ENCODE data around the gene TMEM238L. TPM values are rescaled to one million over a fixed set of nuclear protein-coding genes. Genes with fewer than 3 reads are reported as not detected.
A peak's percentile ranks its signal among the peaks of the same experiment; 100 is the strongest.

The TMEM238L gene
- total RNA-seq, 1 donor, result not detected

GRCh38 chr17:10754109-10754508 is 49.8 kb downstream of the TMEM238L start:
- TF ChIP-seq, protein P1, sequence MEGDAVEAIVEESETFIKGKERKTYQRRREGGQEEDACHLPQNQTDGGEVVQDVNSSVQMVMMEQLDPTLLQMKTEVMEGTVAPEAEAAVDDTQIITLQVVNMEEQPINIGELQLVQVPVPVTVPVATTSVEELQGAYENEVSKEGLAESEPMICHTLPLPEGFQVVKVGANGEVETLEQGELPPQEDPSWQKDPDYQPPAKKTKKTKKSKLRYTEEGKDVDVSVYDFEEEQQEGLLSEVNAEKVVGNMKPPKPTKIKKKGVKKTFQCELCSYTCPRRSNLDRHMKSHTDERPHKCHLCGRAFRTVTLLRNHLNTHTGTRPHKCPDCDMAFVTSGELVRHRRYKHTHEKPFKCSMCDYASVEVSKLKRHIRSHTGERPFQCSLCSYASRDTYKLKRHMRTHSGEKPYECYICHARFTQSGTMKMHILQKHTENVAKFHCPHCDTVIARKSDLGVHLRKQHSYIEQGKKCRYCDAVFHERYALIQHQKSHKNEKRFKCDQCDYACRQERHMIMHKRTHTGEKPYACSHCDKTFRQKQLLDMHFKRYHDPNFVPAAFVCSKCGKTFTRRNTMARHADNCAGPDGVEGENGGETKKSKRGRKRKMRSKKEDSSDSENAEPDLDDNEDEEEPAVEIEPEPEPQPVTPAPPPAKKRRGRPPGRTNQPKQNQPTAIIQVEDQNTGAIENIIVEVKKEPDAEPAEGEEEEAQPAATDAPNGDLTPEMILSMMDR (IDR thresholded peaks at IDR 0.05; ENCODE audit: insufficient read depth, low read length), result peak; percentile 16
- H3K4me3 ChIP-seq (ENCODE audit: low read depth, low read length), result no peak overlapping the region
- peak; percentile 15 for DNase-seq (ENCODE audit: low read depth)

DNA sequence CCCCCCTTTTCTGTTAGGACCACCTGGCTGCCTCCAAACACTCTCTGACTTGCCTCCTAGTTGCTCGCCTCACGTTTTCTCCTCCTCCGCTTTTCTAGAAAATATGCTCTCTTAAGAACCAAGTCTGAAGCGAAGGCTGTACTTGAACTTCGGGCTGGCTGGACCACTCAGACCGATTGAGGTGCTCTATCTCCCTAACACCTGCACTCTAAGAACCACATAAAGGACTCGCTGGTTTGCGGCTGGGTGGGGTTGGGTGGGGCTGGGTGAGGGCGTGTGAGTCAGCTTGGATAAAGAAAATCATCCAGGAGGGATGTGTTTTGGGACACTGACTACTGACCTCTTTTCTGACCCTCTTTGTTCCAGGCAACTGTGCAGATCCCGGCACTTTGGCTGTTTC is 51.2 kb downstream of the TMEM238L start:
- DNase-seq (ENCODE audit: low read depth), result no peak
- no peak overlapping the region for H3K4me3 ChIP-seq (ENCODE audit: low read depth, low read length)
- TF ChIP-seq, protein P1 (IDR thresholded peaks at IDR 0.05; ENCODE audit: insufficient read depth, low read length), result no peak

GRCh38 chr17:10751563-10751962 is 52.3 kb downstream of the TMEM238L start:
- no peak overlapping the region for H3K4me3 ChIP-seq (ENCODE audit: low read depth, low read length)
- TF ChIP-seq, protein P1 (IDR thresholded peaks at IDR 0.05; ENCODE audit: insufficient read depth, low read length), result no peak
- no peak for DNase-seq (ENCODE audit: low read depth)

DNA sequence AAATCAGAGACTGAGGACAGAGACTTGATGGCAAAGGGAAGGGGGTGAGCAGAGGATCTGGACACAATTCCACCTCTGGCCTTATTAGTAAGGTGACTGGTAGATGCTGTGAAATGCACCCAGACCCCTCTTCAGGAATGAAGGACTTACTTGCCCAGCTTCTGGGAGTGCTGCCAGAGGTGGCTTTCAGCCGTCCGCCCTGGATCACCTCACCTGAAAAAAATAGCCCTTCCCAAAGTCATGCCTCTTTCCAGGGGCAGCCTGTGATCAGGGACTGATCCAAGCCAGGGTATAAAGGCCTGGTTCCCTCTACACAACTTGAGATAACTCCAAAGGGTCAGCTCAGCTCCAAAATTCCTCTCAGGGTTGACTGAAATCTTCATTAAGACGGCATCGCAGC is 53.7 kb downstream of the TMEM238L start:
- DNase-seq (ENCODE audit: low read depth), result no peak
- H3K4me3 ChIP-seq (ENCODE audit: low read depth, low read length), result no peak overlapping the region
- TF ChIP-seq, protein P1 (IDR thresholded peaks at IDR 0.05; ENCODE audit: insufficient read depth, low read length), result no peak

GRCh38 chr17:10748531-10749181 is 55.2 kb downstream of the TMEM238L start:
- DNase-seq (ENCODE audit: low read depth), result no peak
- no peak overlapping the region for H3K4me3 ChIP-seq (ENCODE audit: low read depth, low read length)
- TF ChIP-seq, protein P1 (IDR thresholded peaks at IDR 0.05; ENCODE audit: insufficient read depth, low read length), result no peak

DNA sequence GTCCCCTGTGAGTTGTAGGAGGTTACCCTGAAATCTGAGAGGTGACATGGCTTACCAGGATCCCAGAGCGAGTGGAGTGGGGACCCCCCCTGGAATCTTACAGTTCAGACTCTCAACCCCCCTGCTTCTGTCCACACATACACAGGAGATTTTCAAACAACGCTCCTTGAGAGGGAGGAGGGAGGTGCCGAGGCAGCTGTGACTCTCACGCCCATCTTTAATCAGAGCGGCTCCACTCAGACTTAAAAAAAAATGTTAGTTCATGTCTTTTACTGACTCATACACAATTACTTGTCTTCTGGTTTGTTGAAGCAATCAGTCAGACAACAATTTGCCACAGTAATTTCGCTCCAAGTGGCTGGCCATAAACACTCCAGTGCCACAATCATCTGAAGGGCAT is 58.7 kb downstream of the TMEM238L start:
- no peak for DNase-seq (ENCODE audit: low read depth)
- H3K4me3 ChIP-seq (ENCODE audit: low read depth, low read length), result no peak overlapping the region
- TF ChIP-seq, protein P1 (IDR thresholded peaks at IDR 0.05; ENCODE audit: insufficient read depth, low read length), result no peak

Small RNA genes lying within 50 kb of the gene (small RNA-seq; reads per million reads assigned to genes)
- gene AC015908.2, result not detected
- not detected for gene TMEM238L

Other genes starting within 250 kb of the TMEM238L start
- gene MYH3, start 146.8 kb downstream of the TMEM238L start, total RNA-seq (ENCODE audit: low replicate concordance), result 0.45 and 1.1 TPM in 2 replicates
- 22.1 and 69.7 TPM in 2 replicates for gene SCO1, start 106.6 kb downstream of the TMEM238L start, total RNA-seq (ENCODE audit: low replicate concordance)
- 9.3 and 18.3 TPM in 2 replicates for gene ADPRM, start 106.5 kb downstream of the TMEM238L start, total RNA-seq (ENCODE audit: low replicate concordance)
- gene TMEM220, start 74.1 kb downstream of the TMEM238L start, total RNA-seq (ENCODE audit: low replicate concordance), result 4.1 and 6.2 TPM in 2 replicates
- gene PIRT, start 34.0 kb upstream of the TMEM238L start, total RNA-seq (ENCODE audit: low replicate concordance), result not detected in 2 replicates

All from fibroblast of the aortic adventitia (primary cell).